Muscle layer of duodenum (tissue), 2 donors: ENCODE data around the gene SELENOI.
"Not testable (repeated sequence)": the region's sequence is repeated elsewhere in the genome, so short reads cannot be mapped to it uniquely, and the experiment has no call there.

Experiments used
- H3K27ac ChIP-seq: one replicate; pipeline ENCODE4 v1.7.0; 2013; ENCODE audit warnings: mild to moderate bottlenecking, low read length
- H3K27me3 ChIP-seq: one replicate; pipeline ENCODE4 v1.7.0; 2013; ENCODE audit warnings: low read depth, mild to moderate bottlenecking, control low read depth, low read length
- H3K36me3 ChIP-seq, 2 donors: one replicate each; pipeline ENCODE4 v1.7.0; 2013; ENCODE audit warnings: low read length in 2 of 2, control low read depth in 1 of 2, mild to moderate bottlenecking in 1 of 2; ENCODE audit not compliant: insufficient read depth in 2 of 2, control insufficient read depth in 1 of 2
- H3K4me1 ChIP-seq, 2 donors: one replicate each; pipeline ENCODE4 v1.7.0; 2013; ENCODE audit warnings: low read length in 2 of 2, mild to moderate bottlenecking in 2 of 2, control low read depth in 1 of 2, moderate library complexity in 1 of 2; ENCODE audit not compliant: insufficient read depth in 2 of 2, control insufficient read depth in 1 of 2
- H3K4me3 ChIP-seq, 2 donors: one replicate each; pipeline ENCODE4 v1.7.0; 2013; ENCODE audit warnings: low read length in 2 of 2, low read depth in 1 of 2, mild to moderate bottlenecking in 1 of 2
- H3K9me3 ChIP-seq, 2 donors: one replicate each; pipeline ENCODE4 v1.7.0; 2013; ENCODE audit warnings: low read length in 2 of 2, control low read depth in 1 of 2, mild to moderate bottlenecking in 1 of 2; ENCODE audit not compliant: control insufficient read depth in 1 of 2
- donor health status: healthy.

Gene SELENOI

DNA sequence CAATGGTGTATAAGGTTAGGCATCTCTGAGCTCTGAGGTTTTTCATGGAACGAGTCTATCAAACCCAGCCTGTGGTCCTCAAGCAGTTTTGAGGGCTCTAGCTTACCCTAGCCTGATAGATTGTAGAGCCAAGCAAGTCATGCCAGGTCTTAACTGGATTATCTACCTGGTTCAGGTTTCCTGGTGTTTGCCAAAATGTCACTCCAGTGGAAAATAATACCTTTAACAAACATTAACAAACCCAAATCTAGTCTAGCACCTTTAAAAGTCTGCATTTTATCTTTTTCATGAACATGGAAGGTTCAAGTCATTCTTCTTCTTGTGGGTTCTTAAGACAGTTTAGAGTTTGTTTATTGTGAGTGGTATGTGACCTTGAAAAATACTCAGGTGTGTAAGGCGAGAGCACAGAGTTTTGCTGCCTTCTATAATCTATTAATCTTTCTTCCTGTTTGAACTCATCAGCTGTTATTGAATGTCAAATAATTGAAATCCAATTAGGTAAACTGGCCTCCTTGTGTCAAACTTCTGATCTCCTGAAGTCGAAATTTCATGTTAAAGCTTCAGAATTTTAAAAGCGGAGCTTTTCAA lies 14.0 kb downstream of the SELENOI start:
- Histone ChIP-seq H3K4me1 (no peaks in the 10 kb centered on the region), H3K36me3 (no peaks in the 10 kb centered on the region), H3K4me3 (no peak overlapping the region), H3K27me3 (no peaks in the 10 kb centered on the region), H3K27ac (no peak overlapping the region), H3K9me3 (no peaks in the 10 kb centered on the region)

DNA sequence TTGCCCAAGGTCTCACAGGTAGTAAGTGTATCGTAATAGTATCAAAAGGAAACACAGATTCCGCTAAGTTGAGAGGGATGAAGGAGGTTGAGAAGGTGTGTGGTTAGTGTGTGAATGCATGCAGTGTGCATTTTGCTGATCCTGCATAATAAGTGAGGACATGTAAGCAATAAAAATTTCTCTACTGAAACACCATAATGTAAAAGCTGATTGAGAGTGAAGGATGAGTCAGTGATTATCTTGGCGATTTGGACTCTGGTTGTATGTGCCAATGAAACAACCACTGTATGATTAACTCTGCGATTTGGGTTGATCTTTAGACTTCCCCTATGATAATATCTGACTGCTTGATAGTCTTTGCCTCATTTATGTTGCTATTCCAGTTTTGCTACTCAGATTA lies 17.4 kb downstream of the SELENOI start:
- H3K27ac ChIP-seq, result no peak overlapping the region
- H3K27me3 ChIP-seq, result no peaks in the 10 kb centered on the region
- no peaks in the 10 kb centered on the region for H3K9me3 ChIP-seq
- peaks cover 4 to 15% of the 10 kb centered on the region in 2 donors for H3K36me3 ChIP-seq
- H3K4me1 ChIP-seq, result no peaks in the 10 kb centered on the region
- H3K4me3 ChIP-seq, result no peak overlapping the region

DNA sequence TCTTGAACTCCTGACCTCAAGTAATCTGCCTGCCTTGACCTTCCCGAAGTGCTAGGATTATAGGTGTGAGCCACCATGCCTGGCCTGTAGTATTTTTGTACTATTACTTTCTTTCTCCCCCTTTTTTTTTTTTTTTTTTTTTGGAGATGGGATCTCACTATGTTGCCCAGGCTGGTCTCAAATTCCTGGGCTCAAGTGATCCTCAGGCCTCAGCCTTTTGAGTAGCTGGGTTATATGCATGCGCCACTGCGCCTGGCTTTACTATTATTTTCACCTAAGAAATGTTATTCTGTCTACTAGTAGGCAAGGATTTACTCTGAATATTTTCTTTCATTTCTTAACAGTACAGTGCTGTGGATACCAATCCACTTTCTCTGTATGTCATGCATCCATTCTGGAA lies 18.0 kb downstream of the SELENOI start:
- peaks cover 4 to 20% of the 10 kb centered on the region in 2 donors for H3K36me3 ChIP-seq

DNA sequence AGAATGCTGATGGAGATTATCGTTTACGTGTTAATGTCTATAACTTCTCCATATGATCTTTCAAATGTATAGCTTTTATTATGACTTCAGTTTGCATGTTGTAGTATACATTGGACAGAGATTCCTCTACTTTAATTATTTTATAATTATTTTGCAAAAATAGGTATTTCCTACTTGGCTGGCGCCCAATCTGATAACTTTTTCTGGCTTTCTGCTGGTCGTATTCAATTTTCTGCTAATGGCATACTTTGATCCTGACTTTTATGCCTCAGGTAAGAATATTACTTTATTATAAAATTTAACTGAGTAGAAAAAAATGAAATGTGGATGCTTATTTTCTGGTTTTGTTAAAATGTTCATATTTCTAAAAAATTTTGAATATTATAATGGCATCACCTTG lies 18.7 kb downstream of the SELENOI start:
- Histone ChIP-seq H3K4me1 (no peaks in the 10 kb centered on the region), H3K4me3 (no peak overlapping the region), H3K27me3 (no peaks in the 10 kb centered on the region), H3K9me3 (no peaks in the 10 kb centered on the region), H3K27ac (no peak overlapping the region), H3K36me3 (peaks cover 4 to 22% of the 10 kb centered on the region in 2 donors)

More for the DNA sequence above, 18.0 kb downstream of the SELENOI start:
- H3K4me3 ChIP-seq, result no peak overlapping the region
- H3K9me3 ChIP-seq, result no peaks in the 10 kb centered on the region
- no peak overlapping the region for H3K27ac ChIP-seq
- no peaks in the 10 kb centered on the region for H3K4me1 ChIP-seq
- H3K27me3 ChIP-seq, result no peaks in the 10 kb centered on the region

DNA sequence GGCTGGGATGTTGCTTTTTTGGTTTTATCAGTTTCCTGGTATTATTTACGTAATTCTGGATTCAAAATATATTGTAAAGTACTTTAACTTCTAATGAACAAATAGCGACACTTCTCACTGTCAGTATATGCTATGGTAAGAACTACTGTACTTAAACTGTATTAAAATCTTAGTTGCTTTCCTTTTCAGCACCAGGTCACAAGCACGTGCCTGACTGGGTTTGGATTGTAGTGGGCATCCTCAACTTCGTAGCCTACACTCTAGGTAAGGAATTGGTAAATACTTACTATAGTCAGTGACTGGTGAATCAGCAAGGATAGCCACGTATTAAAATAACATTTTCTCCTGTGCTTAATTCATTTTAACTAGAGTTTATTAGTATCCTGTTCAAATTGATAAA lies 21.0 kb downstream of the SELENOI start:
- no peaks in the 10 kb centered on the region for H3K9me3 ChIP-seq
- H3K27me3 ChIP-seq, result no peaks in the 10 kb centered on the region

DNA sequence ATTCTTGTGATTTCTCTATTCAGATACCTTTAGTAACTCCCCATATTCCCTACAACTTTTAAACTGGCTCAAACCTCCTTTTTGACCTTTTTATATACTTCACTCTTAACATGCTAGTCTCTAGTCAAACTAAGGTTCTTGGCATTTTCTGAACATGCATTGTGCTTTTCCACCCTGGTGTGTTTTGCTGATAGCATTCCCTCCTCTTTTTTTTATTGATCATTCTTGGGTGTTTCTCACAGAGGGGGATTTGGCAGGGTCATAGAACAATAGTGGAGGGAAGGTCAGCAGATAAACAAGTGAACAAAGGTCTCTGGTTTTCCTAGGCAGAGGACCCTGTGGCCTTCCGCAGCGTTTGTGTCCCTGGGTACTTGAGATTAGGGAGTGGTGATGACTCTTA lies 23.7 kb downstream of the SELENOI start:
- not testable (repeated sequence) for H3K4me1 ChIP-seq, H3K27me3 ChIP-seq, H3K9me3 ChIP-seq, H3K27ac ChIP-seq, H3K4me3 ChIP-seq
- H3K36me3 ChIP-seq, result peaks cover 8 to 40% of the 10 kb centered on the region in 2 donors

More for the DNA sequence above, 21.0 kb downstream of the SELENOI start:
- no peaks in the 10 kb centered on the region for H3K4me1 ChIP-seq
- H3K27ac ChIP-seq, result no peak overlapping the region
- no peak overlapping the region for H3K4me3 ChIP-seq
- peaks cover 4 to 22% of the 10 kb centered on the region in 2 donors for H3K36me3 ChIP-seq

DNA sequence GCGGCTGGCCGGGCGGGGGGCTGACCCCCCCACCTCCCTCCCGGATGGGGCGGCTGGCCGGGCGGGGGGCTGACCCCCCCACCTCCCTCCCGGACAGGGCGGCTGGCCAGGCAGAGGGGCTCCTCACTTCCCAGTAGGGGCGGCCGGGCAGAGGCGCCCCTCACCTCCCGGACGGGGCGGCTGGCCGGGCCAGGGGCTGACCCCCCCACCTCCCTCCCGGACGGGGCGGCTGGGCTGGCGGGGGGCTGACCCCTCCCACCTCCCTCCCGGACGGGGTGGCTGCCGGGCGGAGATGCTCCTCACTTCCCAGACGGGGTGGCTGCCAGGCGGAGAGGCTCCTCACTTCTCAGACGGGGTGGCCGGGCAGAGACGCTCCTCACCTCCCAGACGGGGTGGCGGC lies 25.0 kb downstream of the SELENOI start:
- H3K36me3 ChIP-seq, result peaks cover 8 to 47% of the 10 kb centered on the region in 2 donors
- H3K27ac ChIP-seq, H3K4me1 ChIP-seq, H3K27me3 ChIP-seq, H3K4me3 ChIP-seq, H3K9me3 ChIP-seq: not testable (repeated sequence)

DNA sequence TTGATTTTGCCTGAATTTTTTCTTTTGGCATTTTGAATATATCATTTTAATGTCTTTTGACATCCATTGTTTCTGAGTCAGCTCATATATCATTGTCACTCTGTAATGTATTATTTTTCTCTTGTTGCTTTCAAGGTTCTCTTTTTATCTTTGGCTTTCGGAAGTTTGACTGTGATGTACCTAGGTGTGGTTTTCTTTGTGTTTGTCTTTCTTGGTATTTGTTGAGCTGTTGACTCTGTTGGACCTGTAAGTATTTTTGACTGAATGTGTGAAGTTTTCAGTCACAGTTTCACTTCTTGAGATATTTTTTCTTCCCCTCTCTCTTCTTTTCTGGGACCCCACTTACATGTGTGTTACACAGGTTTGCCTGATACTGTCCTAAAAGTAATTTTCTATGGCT lies 30.9 kb downstream of the SELENOI start:
- no peak overlapping the region for H3K27ac ChIP-seq
- H3K27me3 ChIP-seq, result no peaks in the 10 kb centered on the region
- H3K9me3 ChIP-seq, result no peaks in the 10 kb centered on the region
- H3K4me3 ChIP-seq, result no peak overlapping the region
- no peaks in the 10 kb centered on the region for H3K4me1 ChIP-seq
- H3K36me3 ChIP-seq, result peaks cover 20 to 31% of the 10 kb centered on the region in 2 donors

DNA sequence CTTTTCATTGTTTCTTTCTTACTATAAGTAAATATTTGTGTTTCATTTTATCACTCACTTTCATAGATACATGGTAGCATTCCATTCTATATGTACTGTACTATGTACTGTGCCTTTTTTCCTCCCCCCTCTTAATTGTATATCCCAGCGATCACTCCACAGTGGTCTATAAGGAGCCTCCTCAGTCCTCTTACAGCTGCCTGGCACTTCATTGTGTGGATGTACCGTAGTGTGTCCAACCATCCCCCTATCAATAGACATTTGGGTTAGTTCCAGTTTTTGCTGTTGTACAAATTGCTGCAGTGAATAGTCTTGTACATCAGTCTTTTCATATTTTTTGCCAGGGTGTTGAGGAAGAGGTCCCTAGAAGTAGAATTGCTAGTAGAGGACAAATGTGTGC lies 34.3 kb downstream of the SELENOI start:
- no peaks in the 10 kb centered on the region for H3K4me1 ChIP-seq
- H3K27ac ChIP-seq, result no peak overlapping the region
- H3K9me3 ChIP-seq, result no peaks in the 10 kb centered on the region
- no peak overlapping the region for H3K4me3 ChIP-seq
- H3K36me3 ChIP-seq, result peaks cover 7 to 15% of the 10 kb centered on the region in 2 donors
- H3K27me3 ChIP-seq, result no peaks in the 10 kb centered on the region

DNA sequence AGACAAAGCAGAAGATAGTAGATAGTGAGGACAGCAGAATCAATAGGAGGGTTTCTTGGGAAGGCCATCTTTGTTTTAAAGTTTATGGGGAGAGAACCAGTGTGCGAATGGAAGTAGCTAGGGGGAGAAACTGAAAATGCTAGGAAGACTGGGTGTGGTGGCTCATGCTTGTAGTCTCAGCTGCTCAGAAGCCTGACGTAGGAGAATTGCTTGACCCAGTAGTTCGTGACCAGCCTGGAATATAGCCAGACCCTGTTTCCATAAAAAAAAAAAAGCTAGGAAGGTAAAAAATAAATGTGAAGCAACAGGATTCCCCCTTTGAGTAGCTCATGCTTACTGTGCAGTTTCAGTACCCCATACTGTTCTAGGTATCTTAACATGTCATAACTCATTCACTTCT lies 36.6 kb downstream of the SELENOI start:
- Histone ChIP-seq H3K36me3 (peaks cover 12% of the 10 kb centered on the region in 2 donors), H3K27ac (no peak overlapping the region), H3K4me1 (no peaks in the 10 kb centered on the region), H3K4me3 (no peak overlapping the region), H3K9me3 (no peaks in the 10 kb centered on the region), H3K27me3 (no peaks in the 10 kb centered on the region)

DNA sequence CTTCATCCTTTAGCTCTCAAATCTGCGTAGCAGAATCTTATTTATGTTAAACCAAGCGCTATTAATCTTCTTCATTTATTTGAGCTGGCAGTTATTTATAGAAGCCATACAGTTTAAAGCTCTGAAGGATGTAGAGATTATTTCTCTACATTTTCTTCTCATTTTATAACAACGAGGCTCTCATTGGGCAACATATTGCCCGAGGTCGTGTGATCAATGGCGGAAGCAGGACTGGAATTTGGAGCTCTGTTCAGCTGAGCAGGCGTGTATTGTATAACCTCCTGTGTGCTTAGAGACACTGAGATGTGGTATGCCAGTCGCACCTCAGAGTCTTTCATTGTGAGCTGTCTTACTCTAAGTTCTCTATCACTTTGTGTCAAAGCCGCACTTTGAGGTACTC lies 38.2 kb downstream of the SELENOI start:
- Histone ChIP-seq H3K9me3 (no peaks in the 10 kb centered on the region), H3K36me3 (peaks cover 20 to 21% of the 10 kb centered on the region in 2 donors), H3K4me1 (no peaks in the 10 kb centered on the region), H3K27me3 (no peaks in the 10 kb centered on the region), H3K4me3 (no peak overlapping the region), H3K27ac (no peak overlapping the region)

DNA sequence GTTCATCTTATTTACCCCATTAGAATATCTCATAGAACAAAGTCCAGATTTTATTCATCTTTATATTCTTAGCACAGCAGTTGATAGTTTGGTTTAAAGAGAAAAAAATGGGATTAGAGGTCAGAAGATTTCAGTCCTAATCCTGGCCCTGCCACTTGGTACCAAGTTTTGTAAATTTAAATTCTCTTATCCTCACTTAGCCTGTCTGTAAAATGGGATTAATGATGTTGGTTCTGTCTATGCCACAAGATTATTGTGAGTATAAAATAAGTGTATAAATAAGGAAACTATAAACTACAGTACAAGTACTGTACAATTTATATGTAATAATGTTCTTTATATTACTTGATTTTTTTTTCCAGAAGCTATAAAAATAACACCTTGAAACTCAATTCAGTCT lies 38.7 kb downstream of the SELENOI start:
- no peak overlapping the region for H3K4me3 ChIP-seq
- no peak overlapping the region for H3K27ac ChIP-seq
- H3K4me1 ChIP-seq, result no peaks in the 10 kb centered on the region
- H3K9me3 ChIP-seq, result no peaks in the 10 kb centered on the region
- no peaks in the 10 kb centered on the region for H3K27me3 ChIP-seq
- H3K36me3 ChIP-seq, result peaks cover 23 to 25% of the 10 kb centered on the region in 2 donors
